GM19351 (cell line): Measurements from ENCODE around the gene OR7G2.
"Not testable (repeated sequence)": the region's sequence is repeated elsewhere in the genome, so short reads cannot be mapped to it uniquely, and the experiment has no call there.

Experiments used
- ATAC-seq: cut with Tn5 transposase; IDR thresholded peaks from one replicate; pipeline ENCODE4 v1.9.1; 2021; ENCODE audit warnings: mild to moderate bottlenecking, moderate library complexity; ENCODE audit not compliant: unreplicated experiment

Gene OR7G2

GRCh38 chr19:9075064-9075949 lies 32.0 kb downstream of the OR7G2 start:
- ATAC-seq: no peak

- no peak for ATAC-seq
Measured at GRCh38 chr19:9073806-9074205, 33.5 kb downstream of the OR7G2 start.

- ATAC-seq: not testable (repeated sequence)
Measured at GRCh38 chr19:9071720-9072119, 35.6 kb downstream of the OR7G2 start.

GRCh38 chr19:9070066-9070465 lies 37.2 kb downstream of the OR7G2 start:
- ATAC-seq: no peak

- no peak for ATAC-seq
Measured at GRCh38 chr19:9065457-9066014, 41.7 kb downstream of the OR7G2 start.

- no peak for ATAC-seq
Measured at GRCh38 chr19:9061879-9062278, 45.4 kb downstream of the OR7G2 start.

- ATAC-seq: no peak
Measured at GRCh38 chr19:9060564-9061340, 46.5 kb downstream of the OR7G2 start.

- ATAC-seq: no peak
Measured at GRCh38 chr19:9058905-9059667, 48.2 kb downstream of the OR7G2 start.

GRCh38 chr19:9057505-9058258 lies 49.6 kb downstream of the OR7G2 start:
- ATAC-seq: no peak

- not testable (repeated sequence) for ATAC-seq
Measured at GRCh38 chr19:9056131-9056530, 51.1 kb downstream of the OR7G2 start.

GRCh38 chr19:9054765-9055164 lies 52.5 kb downstream of the OR7G2 start:
- ATAC-seq: no peak

- no peak for ATAC-seq
Measured at GRCh38 chr19:9054207-9054606, 53.1 kb downstream of the OR7G2 start.

GRCh38 chr19:9053674-9054073 lies 53.6 kb downstream of the OR7G2 start:
- not testable (repeated sequence) for ATAC-seq

GRCh38 chr19:9052894-9053293 lies 54.4 kb downstream of the OR7G2 start:
- no peak for ATAC-seq
